HepG2 (cell line): Measurements from ENCODE around the gene TMEM196. TPM values are rescaled to one million over a fixed set of nuclear protein-coding genes. Genes with fewer than 3 reads are reported as not detected.

Experiments
- ATAC-seq: fragments of 200-7000 bp; cut with Tn5 transposase; 3 replicates; pipeline ENCODE4 v1.9.1; 2020; ENCODE audit warnings: mild to moderate bottlenecking, moderate library complexity
- BruUV-seq: library from RNA; stranded (reverse); fragments of 400-500 nt; replicated peaks from 2 replicates; lab custom pipeline; 2021; lab: Mats Ljungman, UMichigan
- CTCF ChIA-PET: fragments of 300-600 bp; formaldehyde crosslinking; extraction: SDS; loops from one replicate; lab custom pipeline; 2021; ENCODE audit warnings: low total read pairs, inconsistent platforms, low intra/inter-chr PET ratio; lab: Yijun Ruan, JAX
- POLR2A ChIA-PET: fragments of 350-600 bp; sonication (Branson Sonifier 250); formaldehyde crosslinking; loops from one replicate; lab custom pipeline; 2020; ENCODE audit warnings: antibody characterized with exemption, inconsistent platforms; lab: Yijun Ruan, JAX
- DNase-seq: peaks from one replicate; pipeline ENCODE4 v3.0.0-alpha.2; 2015; ENCODE audit warnings: low spot score
- FAIRE-seq: peaks from 3 replicates; lab custom pipeline; 2011; peaks lifted over from hg19 to GRCh38; lab: Jason Lieb, UNC
- H2AFZ ChIP-seq: one replicate; pipeline ENCODE4 v1.6.1; 2011; ENCODE audit warnings: low read length, inconsistent platforms
- H3K27ac ChIP-seq: fragments of 300-600 bp; 3 replicates; pipeline ENCODE4 v1.8.0; 2011; ENCODE audit warnings: mixed run types, mild to moderate bottlenecking, mixed read lengths, low read length, inconsistent platforms; ENCODE audit not compliant: insufficient read depth; ENCODE audit errors: extremely low read length
- H3K27me3 ChIP-seq, 2 experiments: fragments of 200-600 bp in 1 of 2; 2 replicates in 1 of 2; 3 replicates in 1 of 2; pipeline versions ENCODE4 v1.6.0 to v1.8.0; 2011; ENCODE audit warnings: low read length in 2 of 2, mild to moderate bottlenecking in 2 of 2, moderate library complexity in 2 of 2, inconsistent platforms in 1 of 2; ENCODE audit not compliant: insufficient read depth in 2 of 2, control insufficient read depth in 1 of 2
- H3K36me3 ChIP-seq, 2 experiments: fragments of 200-600 bp in 1 of 2; replicated peaks in 1 of 2; 2 replicates in 1 of 2; 3 replicates in 1 of 2; pipeline versions ENCODE4 v1.5.1 to v1.8.0; 2011; ENCODE audit warnings: low read length in 2 of 2, inconsistent platforms in 1 of 2; ENCODE audit not compliant: insufficient read depth in 2 of 2, control insufficient read depth in 1 of 2
- H3K4me1 ChIP-seq: 2 replicates; pipeline ENCODE4 v1.5.1; 2012; ENCODE audit warnings: low read length, inconsistent platforms; ENCODE audit not compliant: insufficient read depth
- H3K4me2 ChIP-seq: 2 replicates; pipeline ENCODE4 v1.6.0; 2011; ENCODE audit warnings: low read depth, low read length, inconsistent platforms
- H3K4me3 ChIP-seq, 3 experiments: fragments of 200-600 bp in 1 of 3; sonication (generic), shearing (Covaris generic) in 1 of 3; replicated peaks in 1 of 3; 2 replicates each; pipeline ENCODE4 v1.5.1; 2011 to 2016; ENCODE audit warnings: low read length in 3 of 3, inconsistent platforms in 2 of 3, low read depth in 2 of 3, mild to moderate bottlenecking in 2 of 3, control low read depth in 1 of 3, mixed read lengths in 1 of 3; ENCODE audit not compliant: insufficient read depth in 1 of 3
- H3K79me2 ChIP-seq: one replicate; pipeline ENCODE4 v1.6.1; 2011; ENCODE audit warnings: low read length, inconsistent platforms; ENCODE audit not compliant: insufficient read depth
- H3K9ac ChIP-seq: 2 replicates; pipeline ENCODE4 v1.6.0; 2011; ENCODE audit warnings: mild to moderate bottlenecking, low read depth, low read length, inconsistent platforms; ENCODE audit not compliant: insufficient read depth
- H3K9me3 ChIP-seq: 2 replicates; pipeline ENCODE4 v1.5.1; 2012; ENCODE audit warnings: mild to moderate bottlenecking, low read length
- H4K20me1 ChIP-seq: 2 replicates; pipeline ENCODE4 v1.6.0; 2011; ENCODE audit warnings: inconsistent platforms, mild to moderate bottlenecking, low read length, moderate library complexity; ENCODE audit not compliant: insufficient read depth
- AKAP8 ChIP-seq: sonication (generic); formaldehyde crosslinking; IDR thresholded peaks from 2 replicates; pipeline ENCODE4 v1.5.1; 2020; ENCODE audit warnings: mild to moderate bottlenecking, missing genetic modification reagents
- HNF1B ChIP-seq: sonication (generic); formaldehyde crosslinking; IDR thresholded peaks from 2 replicates; pipeline ENCODE4 v1.5.1; 2020; ENCODE audit warnings: mild to moderate bottlenecking, moderate library complexity, missing genetic modification reagents
- KIAA2018 ChIP-seq: sonication (generic); formaldehyde crosslinking; IDR thresholded peaks from 2 replicates; pipeline ENCODE4 v1.5.0; 2020; ENCODE audit warnings: mild to moderate bottlenecking, missing genetic modification reagents, borderline replicate concordance
- KLF15 ChIP-seq: sonication (generic); formaldehyde crosslinking; IDR thresholded peaks from 2 replicates; pipeline ENCODE4 v1.8.1; 2023; ENCODE audit warnings: borderline replicate concordance, mild to moderate bottlenecking, inconsistent platforms, missing genetic modification reagents, mixed read lengths
- NFIC ChIP-seq: IDR thresholded peaks from 2 replicates; pipeline ENCODE4 v1.6.1; 2012; ENCODE audit warnings: mild to moderate bottlenecking, low read length, inconsistent platforms
- ZBTB10 ChIP-seq: sonication (generic); formaldehyde crosslinking; IDR thresholded peaks from 2 replicates; pipeline ENCODE4 v1.4.0; 2020; ENCODE audit warnings: missing genetic modification reagents, borderline replicate concordance
- ZKSCAN8 ChIP-seq: IDR thresholded peaks from 2 replicates; pipeline ENCODE4 v1.6.1; 2016; ENCODE audit warnings: borderline replicate concordance, missing genetic modification reagents, missing compliant biosample characterization
- ZNF143 ChIP-seq: sonication (generic); formaldehyde crosslinking; IDR thresholded peaks from 2 replicates; pipeline ENCODE4 v1.4.0; 2020; ENCODE audit warnings: missing genetic modification reagents
- ZNF275 ChIP-seq: sonication (generic); formaldehyde crosslinking; IDR thresholded peaks from 2 replicates; pipeline ENCODE4 v1.8.0; 2022; ENCODE audit warnings: missing genetic modification reagents, mild to moderate bottlenecking, inconsistent platforms, borderline replicate concordance
- ZNF335 ChIP-seq: sonication (generic); formaldehyde crosslinking; IDR thresholded peaks from 2 replicates; pipeline ENCODE4 v1.4.0; 2020; ENCODE audit warnings: missing genetic modification reagents
- ZNF841 ChIP-seq: sonication (generic); formaldehyde crosslinking; IDR thresholded peaks from 2 replicates; pipeline ENCODE4 v1.8.1; 2023; ENCODE audit warnings: missing genetic modification reagents, borderline replicate concordance
- WGBS: methylation state at CpG from one replicate; pipeline ENCODE4 v1.1.6; 2017; ENCODE audit warnings: low lambda C conversion rate; 5-methylcytosine and 5-hydroxymethylcytosine counted together
- in situ Hi-C: cut with HindIII; loops from 2 replicates; pipeline ENCODE4 v1.10.0; 2017; ENCODE audit warnings: low pct_unique_long_range_greater_than_20kb; ENCODE audit not compliant: extremely low pct_ligation_motif_present
- intact Hi-C: fragments of 100-400 bp; cut with micrococcal nuclease; formaldehyde crosslinking; loops from one replicate; pipeline ENCODE4 v1.10.0; 2022; ENCODE audit not compliant: unreplicated experiment
- polyA plus RNA-seq, 8 experiments: library from polyadenylated mRNA; depleted of rRNA in 3 of 8; stranded (reverse) in 7 of 8; unstranded in 1 of 8; fragments of >200 nt; fragmentation: Illumina TruSeq in 4 of 8; extraction: Trizol in 4 of 8; gene quantifications; 2 replicates each; pipeline versions ENCODE4 v1.2.1 to v1.2.3, GENCODE V29; 2011 to 2016; ENCODE audit warnings: low read depth in 4 of 8, missing spikeins in 1 of 8, mixed read lengths in 1 of 8; ENCODE audit not compliant: insufficient read depth in 1 of 8
- total RNA-seq, 5 experiments: library from RNA; depleted of rRNA; stranded (reverse); fragments of >200 nt; fragmentation: Illumina TruSeq; extraction: Trizol; gene quantifications; 2 replicates each; pipeline ENCODE4 v1.2.3, GENCODE V29; 2016; ENCODE audit warnings: low read depth in 1 of 5

The TMEM196 gene
- total and polyA plus RNA-seq, 2 of the 13 experiments (the other 11 are each of a cell fraction or from before 2014, with no cell fraction given): not detected

GRCh38 chr7:19725770-19726169 is 47.6 kb downstream of the TMEM196 start:
- no peaks in the 10 kb centered on the region for H4K20me1 ChIP-seq
- no peak overlapping the region for H3K4me2 ChIP-seq
- DNase-seq: no peak
- 4% methylated on average over 5 of the region's 5 CpGs for WGBS
- H2AFZ ChIP-seq: no peak overlapping the region
- no peak for FAIRE-seq
- POLR2A ChIA-PET: no interaction called here
- intact Hi-C loops (no loop called here), in situ Hi-C loops (no loop called here)
- no peaks in the 10 kb centered on the region for H3K9me3 ChIP-seq
- H3K79me2 ChIP-seq: no peaks in the 10 kb centered on the region
- no peak overlapping the region for H3K27ac ChIP-seq
- CTCF ChIA-PET: no interaction called here
- no peak overlapping the region for H3K9ac ChIP-seq
- no peaks in the 10 kb centered on the region for H3K4me1 ChIP-seq
- H3K4me3 ChIP-seq: no peak overlapping the region
- no peak for ATAC-seq
- H3K27me3 ChIP-seq: no peaks in the 10 kb centered on the region
- H3K36me3 ChIP-seq: no peaks in the 10 kb centered on the region
- BruUV-seq: no TSS peak
- TF ChIP-seq ZNF275 (CRISPR knock-in tag) (no peak), ZBTB10 (no peak), ZNF143 (CRISPR knock-in tag) (no peak), ZNF841 (no peak), KIAA2018 (CRISPR knock-in tag) (no peak), HNF1B (no peak), AKAP8 (CRISPR knock-in tag) (no peak), ZNF335 (CRISPR knock-in tag) (no peak), KLF15 (CRISPR knock-in tag) (no peak), NFIC (no peak), ZKSCAN8 (CRISPR knock-in tag) (no peak)
